ENCODE measurements around the gene CCNJL.
"Not testable (repeated sequence)": the region's sequence is repeated elsewhere in the genome, so short reads cannot be mapped to it uniquely, and the experiment has no call there.

CCNJL gene

DNA sequence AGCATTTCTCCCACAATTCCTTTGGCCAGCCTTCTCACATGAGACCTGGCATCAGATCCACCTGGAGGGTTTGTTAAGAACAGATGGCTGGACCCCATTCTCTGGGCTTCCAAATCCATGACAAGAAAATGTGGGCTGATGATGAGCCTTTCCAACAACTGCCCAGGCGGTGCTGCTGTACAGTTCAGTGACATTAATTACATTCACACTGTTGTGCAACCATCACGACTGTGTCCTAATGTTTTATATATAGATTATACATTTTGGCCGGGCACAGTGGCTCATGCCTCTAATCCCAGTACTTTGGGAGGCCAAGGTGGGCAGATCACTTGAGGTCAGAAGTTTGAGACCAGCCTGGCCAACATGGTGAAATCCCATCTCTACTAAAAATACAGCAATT is 22.4 kb upstream of the CCNJL start:
- DNase-seq (ENCODE audit: low read depth in 2 of 3, low spot score in 1 of 3), result not testable (repeated sequence)

DNA sequence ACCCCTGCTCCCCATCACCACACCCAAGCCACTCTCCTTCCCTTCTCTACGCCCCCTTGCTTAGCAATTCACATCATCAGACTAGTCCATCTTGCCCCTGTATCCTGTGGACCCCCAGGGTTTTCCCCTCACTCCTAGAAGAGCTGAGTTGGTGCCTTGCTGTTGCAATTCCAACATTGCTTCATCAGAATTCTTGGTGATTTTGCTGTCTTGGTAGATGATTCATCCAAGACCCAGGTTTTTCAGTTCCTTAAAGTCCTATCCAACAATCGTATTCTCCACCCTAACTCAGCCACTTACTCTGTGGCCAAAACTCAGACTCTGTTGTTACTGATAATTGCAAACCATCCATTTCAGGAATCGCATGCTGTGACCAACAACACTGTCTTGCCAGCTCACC is 21.4 kb upstream of the CCNJL start:
- no peak for DNase-seq (ENCODE audit: low read depth in 2 of 3, low spot score in 1 of 3)

DNA sequence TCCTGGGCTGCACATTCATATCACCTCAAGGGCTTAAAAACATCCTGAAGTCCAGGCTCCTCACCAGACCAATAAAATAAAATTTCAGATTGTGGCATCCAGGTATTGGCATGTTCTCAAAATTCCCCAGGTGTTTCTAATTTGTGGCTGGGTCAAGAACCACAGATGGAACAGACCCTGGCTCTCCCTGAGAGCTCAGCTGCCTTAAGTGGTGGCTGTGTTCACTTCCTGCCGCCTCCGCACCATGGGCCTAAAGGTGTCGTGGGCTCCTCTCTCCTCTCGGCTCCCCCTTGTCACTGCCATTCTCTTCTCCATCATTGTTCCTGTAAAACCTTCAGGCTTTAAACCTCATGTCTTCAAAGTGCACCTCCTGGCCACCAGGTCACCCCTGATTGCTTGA is 17.8 kb upstream of the CCNJL start:
- no peak for DNase-seq (ENCODE audit: low read depth in 2 of 3, low spot score in 1 of 3)

DNA sequence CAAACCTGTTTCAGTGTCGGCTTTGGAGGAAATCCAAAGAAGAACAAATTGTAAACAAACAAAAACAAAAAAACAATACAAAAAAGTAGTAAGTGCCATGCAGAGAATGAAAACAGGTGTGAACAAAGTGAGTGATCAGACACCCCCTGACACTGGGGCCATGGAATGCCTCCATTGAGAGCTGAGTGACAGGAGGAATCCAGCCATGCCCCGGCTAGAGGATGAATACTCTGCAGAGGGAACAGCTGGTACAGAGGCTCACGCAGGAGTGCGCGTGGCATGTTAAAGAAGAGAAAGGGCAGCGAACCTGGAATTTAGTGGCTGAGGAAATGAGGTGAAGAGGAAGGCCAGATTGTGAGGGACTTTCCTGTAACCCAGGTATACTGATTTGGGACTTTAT is 15.5 kb upstream of the CCNJL start:
- DNase-seq (ENCODE audit: low read depth in 2 of 3, low spot score in 1 of 3), result no peak

DNA sequence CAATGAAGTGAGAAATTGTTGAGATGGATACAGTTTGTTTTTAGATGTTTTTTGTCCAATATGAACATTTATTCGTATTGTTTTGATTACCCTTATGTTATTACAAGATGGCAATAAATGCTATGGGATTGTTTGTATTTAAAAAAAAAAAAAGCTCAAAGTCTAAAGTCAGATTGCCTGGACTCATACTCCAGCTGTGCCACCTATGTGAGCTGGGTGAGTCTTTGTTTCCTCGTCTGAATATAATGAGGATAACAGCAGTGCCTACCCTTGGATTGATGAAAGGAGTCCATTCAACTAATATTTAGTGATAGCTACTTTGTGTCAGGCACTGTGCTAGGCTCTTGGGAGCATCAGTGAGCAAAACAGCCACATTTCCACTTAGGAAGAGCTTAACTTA is 14.6 kb upstream of the CCNJL start:
- no peak for DNase-seq (ENCODE audit: low read depth in 2 of 3, low spot score in 1 of 3)

DNA sequence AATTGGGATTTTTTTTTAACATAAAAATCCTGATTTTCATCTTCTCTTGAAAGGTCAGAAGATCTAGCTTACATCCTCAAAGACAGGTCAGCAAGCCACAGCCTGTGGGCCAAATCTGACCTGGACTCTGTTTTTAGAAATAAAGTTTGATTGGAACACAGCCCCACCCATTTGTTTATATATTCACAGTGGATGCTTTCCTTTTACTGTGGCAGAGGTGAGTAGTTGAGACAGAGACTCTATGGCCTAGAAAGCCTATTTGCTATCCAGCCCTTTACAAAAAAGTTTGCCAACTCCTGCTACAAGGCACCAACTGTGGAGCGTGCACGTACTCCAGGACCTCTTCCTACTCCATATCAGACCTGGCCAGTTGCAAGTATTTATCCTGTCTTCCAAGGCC is 13.4 kb upstream of the CCNJL start:
- DNase-seq (ENCODE audit: low read depth in 2 of 3, low spot score in 1 of 3), result no peak

DNA sequence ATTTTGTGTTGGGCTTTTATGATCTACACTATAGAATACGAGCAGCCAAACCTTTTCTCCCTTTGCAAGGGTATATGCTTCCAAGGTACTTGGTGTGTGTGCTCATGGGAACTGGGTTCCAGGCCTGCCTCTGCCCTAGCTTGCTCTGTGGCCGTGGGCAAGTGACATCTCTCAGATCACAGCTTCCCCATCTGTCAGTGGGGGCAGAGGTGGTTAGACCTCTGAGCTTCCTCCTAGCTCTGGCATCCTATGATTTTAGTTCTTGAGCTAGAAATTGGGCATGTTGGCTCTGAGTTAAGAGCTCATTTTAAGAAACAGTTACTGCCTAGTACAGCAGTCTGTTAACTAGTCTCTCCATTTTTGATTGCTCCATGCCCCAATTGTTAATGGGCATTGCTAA is 12.5 kb upstream of the CCNJL start:
- no peak for DNase-seq (ENCODE audit: low read depth in 2 of 3, low spot score in 1 of 3)

DNA sequence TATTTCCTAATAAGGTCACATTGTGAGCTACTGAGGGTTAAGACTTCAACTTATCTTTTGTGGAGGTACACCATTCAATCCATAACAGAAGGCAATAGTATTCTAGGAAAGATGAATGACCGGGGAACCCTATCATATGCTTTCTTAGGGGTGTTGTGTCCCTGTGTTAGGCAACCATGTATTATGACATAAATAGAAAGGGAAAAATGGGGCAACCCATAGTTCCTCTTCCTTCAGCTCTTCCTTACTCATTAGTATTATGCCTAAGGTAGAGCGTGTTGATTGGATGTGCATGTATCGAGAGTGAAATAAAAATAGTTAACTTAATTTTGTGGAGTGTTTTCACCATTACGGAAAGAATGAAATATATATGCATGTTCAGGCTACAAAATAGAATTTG is 6.0 kb upstream of the CCNJL start:
- DNase-seq (ENCODE audit: low read depth in 2 of 3, low spot score in 1 of 3), result no peak

DNA sequence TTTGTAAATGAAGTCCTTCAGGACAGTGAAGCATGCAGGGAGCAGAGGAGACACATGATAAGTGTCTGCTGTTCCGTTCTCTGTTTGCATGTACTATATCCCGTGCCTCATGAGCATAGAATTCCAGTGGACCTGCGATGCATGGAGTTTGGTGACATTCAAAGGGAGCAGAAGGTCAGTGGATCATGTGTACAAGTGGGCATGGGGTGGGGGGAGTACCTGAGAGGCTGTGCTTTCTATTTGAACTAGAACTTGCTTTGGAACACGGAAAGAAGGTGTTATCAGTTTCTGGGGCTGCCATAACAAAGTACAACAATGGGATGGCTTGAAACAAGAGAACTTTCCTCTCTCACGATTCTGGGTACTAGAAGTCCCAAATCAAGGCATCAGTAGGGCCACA is 5.1 kb upstream of the CCNJL start:
- no peak for DNase-seq (ENCODE audit: low read depth in 2 of 3, low spot score in 1 of 3)

DNA sequence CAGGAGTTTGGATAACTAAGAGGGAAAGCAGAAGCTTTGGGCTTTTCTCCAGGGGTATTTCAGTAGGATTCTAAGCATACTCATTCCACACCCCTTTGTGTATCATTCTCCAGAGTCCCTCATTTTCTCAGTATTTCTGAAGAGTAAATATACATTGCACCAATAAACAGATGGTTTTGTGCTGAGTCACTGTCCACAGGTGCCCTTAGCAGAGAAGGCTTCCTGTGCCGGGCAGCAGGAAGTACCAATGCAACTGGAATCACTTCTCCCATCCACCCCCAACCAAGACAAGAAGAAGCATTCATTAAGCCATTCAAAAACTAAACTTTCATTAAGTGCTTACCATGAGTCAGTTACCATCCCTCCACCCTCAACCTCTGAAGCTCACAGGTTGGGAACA is 3.6 kb upstream of the CCNJL start:
- DNase-seq (ENCODE audit: low read depth in 2 of 3, low spot score in 1 of 3), result no peak

DNA sequence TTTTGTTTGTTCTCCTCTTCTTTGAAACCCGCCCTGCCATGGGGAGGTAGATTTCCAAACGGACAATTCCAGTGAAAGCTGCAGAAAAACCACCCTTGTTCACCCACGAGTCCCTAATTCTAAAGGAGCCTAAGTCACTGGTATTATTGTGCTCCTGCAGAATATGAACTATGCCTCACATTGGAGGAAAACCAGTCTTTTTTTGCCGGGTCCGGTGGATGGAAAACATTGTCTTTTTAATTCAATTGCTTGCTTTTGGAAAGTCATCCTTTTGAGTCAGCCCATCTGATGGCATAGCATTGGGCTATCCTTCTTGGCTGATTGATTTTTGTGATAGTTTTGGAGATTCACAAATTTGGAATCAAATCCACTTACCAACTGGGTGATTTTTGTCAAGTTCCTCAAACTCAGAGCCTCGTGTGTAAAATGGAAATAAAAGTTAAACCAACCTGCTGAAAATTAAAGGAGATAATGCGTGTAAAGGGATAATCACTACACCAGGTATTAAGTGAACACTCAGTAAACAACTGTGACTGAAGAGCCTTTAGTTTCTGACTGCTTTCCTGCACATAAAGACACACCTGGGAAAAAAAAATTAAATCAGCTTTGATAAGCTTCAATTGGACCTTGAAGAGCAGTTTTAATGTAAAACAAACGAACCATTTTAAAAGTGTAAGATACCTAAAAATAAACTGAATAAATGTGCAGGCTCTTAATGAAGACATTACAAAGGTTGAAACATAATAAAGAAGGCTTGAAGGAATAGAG is 780 bp upstream of the CCNJL start:
- DNase-seq (ENCODE audit: low read depth in 2 of 3, low spot score in 1 of 3), result no peak

DNA sequence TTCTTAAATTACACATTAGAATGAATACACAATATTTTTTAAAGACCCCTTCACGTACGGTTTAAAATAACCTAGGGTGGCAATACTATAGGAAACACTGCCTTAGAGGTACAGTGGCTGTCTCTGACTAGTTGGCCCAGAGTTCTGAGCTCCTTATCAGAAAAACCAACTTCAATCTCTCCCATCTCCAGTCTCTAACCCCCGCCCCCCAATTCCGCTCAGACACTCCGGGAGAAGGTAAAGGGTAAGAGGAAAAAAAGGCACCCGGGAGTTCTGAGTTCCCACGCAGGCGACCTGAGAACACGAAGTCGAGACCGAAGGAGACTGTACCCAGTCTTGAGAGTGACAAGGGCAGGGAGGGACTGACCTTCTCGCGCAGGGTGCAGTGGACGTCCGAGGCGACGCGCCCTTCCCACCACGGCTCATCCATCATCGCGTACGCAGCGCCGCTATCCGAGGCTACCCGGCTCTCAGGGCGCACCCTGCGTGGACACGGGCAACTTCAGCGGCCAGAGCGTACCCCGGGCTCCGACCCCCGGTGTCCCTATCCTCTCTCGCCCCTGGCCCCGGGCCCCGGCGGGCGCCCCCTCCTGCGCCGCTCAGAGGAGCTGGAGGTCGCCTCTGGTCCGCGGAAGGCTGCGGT is 752 bp downstream of the CCNJL start:
- DNase-seq (ENCODE audit: low read depth in 2 of 3, low spot score in 1 of 3), result no peak

DNA sequence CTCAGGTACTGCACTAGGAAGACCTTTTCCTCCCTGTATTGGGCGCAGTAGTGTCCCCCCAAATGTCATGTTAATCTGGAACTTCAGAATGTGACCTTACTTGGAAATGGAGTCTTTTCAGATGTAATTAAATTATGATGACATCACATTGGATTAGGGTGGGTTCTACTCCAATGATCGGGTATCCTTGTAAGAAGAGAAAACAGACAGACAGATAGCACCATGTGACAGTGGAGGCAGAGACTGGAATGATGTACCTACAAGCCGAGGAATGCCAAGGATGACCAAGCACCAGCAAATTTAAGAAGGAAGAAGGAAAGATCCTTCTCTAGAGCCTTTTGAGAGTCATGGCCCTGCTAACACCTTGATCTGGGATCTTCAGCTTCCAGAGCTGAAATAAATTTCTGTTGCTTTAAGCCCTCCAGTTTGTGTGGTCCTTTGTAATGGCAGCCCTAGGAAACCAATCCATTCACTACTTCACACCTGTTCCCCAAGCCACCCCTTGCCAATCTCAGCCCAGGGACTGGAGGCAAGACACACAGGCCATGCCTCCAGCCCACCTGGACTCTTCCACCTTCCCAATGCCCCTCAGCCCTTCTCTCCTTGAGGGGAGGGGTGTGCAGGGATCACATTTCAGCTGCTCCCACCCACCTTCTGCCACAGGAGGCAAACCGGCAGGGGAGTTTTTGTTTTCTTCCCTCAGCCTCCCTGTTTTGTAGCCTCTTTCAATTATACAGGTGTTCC is 1.6 kb downstream of the CCNJL start:
- no peak for DNase-seq (ENCODE audit: low read depth in 2 of 3, low spot score in 1 of 3)

DNA sequence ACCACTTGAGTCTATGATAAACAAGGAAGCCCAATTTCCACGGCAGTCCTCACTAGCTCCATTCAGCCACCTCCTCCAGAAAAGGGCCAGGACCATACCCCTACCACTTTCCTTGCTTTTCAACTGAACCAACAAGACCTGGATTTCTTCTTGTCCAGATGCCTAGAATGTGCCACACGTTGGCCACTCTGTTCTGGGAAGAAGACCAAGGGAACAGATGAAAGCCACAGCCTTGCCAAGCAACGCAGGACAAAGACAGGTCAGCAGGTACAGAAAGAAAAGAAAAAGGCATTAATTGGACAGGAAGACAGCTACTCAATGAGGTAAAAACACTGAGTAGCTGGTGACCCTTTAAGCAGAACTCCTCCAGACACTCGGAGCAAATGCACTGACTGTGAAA is 2.2 kb downstream of the CCNJL start:
- no peak for DNase-seq (ENCODE audit: low read depth in 2 of 3, low spot score in 1 of 3)

DNA sequence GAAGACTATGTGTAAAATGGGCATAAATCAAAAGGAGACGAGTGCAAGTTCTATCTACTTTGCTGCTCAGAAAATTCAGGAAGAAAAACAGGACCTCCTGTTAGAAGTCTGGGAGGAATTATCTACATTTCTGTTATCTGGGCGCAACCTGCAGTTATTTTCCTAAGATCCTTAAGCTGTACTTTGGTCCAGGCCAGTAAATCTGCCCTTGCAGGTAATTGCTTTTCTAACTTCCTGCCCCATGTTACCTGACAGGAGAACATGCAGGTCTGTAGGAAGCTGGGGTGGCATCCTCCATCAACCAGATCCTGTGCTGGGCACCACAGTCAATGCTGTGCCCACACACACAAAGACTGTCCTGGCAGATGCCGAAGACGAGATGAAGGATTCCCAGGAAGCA is 5.7 kb downstream of the CCNJL start:
- DNase-seq (ENCODE audit: low read depth in 2 of 3, low spot score in 1 of 3), result no peak

DNA sequence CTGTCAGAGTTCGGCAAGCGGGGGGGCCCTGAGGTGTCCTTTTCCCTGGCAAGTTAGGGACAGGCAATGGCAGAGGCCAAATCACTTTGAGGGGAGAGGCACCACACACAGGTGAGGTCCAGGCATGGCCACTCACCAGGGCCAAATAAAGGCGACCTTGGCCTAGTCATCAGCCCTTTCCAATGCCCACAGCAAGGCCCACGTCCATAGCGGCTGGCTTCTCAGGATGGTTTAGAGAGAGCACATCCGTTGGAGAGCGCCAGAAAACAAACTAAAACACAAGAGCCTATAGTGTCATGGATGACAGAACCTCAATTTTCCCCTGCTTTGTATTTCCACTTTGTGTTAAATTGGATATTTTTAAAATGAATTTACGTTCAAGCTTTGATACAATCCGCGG is 7.0 kb downstream of the CCNJL start:
- no peak for DNase-seq (ENCODE audit: low read depth in 2 of 3, low spot score in 1 of 3)

DNA sequence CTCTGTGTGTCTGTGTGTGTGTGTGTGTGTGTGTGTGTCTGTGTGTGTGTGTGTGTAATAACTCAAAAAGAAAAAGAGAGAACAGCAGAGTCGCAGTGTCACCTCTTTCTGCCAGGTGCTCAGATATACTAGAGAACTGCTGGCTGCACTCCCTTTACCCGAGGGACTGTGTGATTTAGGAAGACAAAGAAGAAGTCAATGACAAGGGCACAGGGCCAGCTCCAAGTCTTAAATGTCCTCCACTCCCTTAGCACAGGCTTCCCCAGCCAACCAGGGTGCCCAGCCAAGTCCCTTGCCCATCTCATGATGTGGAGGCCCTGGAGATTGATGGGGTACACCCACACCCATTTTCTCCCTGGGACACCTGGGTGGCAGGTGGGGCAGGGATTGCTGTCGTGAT is 8.7 kb downstream of the CCNJL start:
- no peak for DNase-seq (ENCODE audit: low read depth in 2 of 3, low spot score in 1 of 3)

DNA sequence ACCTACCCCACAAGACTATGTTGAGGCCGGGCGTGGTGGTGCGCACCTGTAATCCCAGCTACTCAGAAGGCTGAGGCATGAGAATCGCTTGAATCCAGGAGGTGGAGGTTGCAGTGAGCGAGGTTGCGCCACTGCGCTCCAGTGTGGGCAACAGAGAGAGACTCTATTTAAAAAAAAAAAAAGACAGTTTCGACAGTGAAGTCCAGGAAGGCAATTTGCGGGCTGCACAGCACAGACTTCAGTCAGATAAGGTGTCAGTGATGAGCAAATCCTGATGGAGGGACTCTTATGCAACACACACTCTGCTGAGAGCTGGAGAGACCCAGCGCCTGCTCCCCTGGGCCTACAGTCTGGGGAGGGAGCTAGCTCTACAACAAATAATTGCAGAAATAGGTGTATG is 14.2 kb downstream of the CCNJL start:
- DNase-seq (ENCODE audit: low read depth in 2 of 3, low spot score in 1 of 3), result no peak

DNA sequence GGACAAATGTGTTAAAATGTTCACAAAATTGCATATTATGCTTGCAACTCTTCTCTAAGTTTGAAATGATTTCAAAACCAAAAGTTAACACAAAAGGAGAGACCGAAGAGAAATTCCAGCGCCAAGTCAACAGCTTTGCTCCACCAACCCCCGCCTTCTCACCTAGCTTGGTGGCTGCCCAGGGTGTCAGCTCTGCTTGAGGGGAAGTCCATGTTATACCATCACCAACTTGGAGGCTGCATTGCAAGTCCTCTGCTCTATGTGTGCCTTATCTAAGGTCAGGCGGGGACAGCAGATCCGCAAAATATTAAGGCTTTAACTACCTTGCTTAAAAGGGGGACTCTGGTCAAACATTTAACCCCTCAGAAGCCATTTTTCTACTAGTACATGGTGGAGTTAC is 14.6 kb downstream of the CCNJL start:
- DNase-seq (ENCODE audit: low read depth in 2 of 3, low spot score in 1 of 3), result no peak

DNA sequence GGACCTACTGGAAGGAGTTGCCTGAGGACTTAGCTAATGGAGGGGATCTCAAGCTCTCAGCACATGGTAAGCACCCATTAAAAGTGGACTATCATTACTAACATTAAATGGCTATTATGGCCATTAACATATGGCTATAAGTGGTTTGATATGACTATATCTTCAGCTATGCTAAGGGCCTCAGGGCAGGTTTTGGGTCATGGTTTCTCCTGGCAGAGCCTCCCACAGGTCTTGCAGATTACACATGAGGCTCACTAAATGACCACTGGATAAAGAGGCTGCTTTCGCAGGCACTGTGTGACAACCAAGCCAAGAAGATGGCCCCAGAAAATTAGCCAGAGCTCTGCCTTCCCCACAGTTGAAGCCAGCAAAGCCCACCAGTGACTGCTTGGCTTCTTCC is 15.4 kb downstream of the CCNJL start:
- DNase-seq (ENCODE audit: low read depth in 2 of 3, low spot score in 1 of 3), result no peak

DNA sequence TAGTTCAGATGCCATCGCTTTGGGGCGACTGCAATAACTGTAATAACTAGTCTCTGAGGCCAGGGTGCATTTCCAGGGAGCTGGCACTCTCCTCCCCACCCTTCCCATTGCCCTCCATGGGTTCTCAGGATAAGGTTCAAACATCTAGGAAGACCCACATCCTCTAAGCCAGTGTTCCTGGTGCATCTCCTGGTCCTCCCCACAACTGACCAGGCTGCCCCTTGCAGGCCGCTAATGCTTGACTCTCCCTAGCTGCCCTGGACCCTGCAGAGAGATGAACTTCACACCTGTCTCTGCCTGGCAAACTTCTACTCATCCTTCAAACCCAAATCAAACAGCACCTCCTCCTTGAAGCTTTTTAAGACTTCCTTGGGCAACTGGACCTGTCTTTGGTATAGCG is 15.9 kb downstream of the CCNJL start:
- DNase-seq (ENCODE audit: low read depth in 2 of 3, low spot score in 1 of 3), result no peak

DNA sequence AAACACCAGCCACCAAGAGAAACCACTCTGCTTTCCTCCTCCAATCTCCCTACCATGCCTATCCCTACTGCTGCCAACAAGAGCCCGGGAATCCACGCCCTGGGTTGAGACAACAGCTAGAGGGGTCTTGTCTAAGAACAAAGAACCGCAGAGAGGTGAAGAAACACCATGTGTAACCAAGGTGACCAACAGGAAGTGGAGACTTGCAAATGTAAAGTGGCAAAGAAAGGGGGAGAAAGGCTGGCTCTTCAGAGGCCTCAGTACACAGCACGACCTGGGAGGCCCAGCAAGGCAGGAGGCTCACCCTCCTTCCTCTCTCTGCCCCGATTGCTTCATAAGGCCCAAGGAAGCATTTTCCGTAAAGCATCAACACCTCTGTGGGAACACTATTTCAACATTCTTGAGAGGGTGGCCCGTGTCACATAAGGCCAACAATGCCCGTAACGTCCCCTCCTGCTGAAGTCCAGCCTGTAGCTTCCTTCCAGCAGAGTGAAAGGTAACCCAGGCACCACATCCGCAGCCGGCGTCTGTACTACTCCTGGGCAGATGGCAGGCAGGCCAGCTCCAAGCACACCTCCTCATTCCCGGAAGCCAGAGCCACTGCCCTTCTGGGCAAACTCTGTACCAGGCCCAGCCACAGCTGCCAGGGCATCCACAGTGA is 18.3 kb downstream of the CCNJL start:
- no peak for DNase-seq (ENCODE audit: low read depth in 2 of 3, low spot score in 1 of 3)

Data from stimulated activated CD4-positive, alpha-beta T cell treated with anti-CD3 and anti-CD28 coated beads, Interleukin-12 subunit alpha, Interleukin-12 subunit beta, amount 100 ng/mL, for 48 hours (primary cell).